Stomach smooth muscle (tissue), 2 donors: ENCODE data around the gene PSKH1.

ENCODE experiments used
- H3K27ac ChIP-seq: one replicate; pipeline ENCODE4 v1.7.0; 2013; ENCODE audit warnings: mild to moderate bottlenecking, low read length, inconsistent platforms
- H3K27me3 ChIP-seq, 2 donors: one replicate each; pipeline ENCODE4 v1.7.0; 2013; ENCODE audit warnings: low read length in 2 of 2; ENCODE audit not compliant: insufficient read depth in 2 of 2, control insufficient read depth in 1 of 2
- H3K36me3 ChIP-seq, 2 donors: one replicate each; pipeline ENCODE4 v1.7.0; 2013; ENCODE audit warnings: low read length in 2 of 2; ENCODE audit not compliant: control insufficient read depth in 2 of 2, insufficient read depth in 2 of 2
- H3K4me1 ChIP-seq: one replicate; pipeline ENCODE4 v1.7.0; 2013; ENCODE audit warnings: low read length; ENCODE audit not compliant: control insufficient read depth, insufficient read depth
- H3K4me3 ChIP-seq, 2 donors: one replicate each; pipeline ENCODE4 v1.7.0; 2013; ENCODE audit warnings: low read length in 2 of 2
- H3K9ac ChIP-seq, 2 donors: one replicate each; pipeline ENCODE4 v1.7.0; 2013; ENCODE audit warnings: low read length in 2 of 2, mild to moderate bottlenecking in 1 of 2
- H3K9me3 ChIP-seq, 2 donors: one replicate each; pipeline ENCODE4 v1.7.0; 2013; ENCODE audit warnings: low read length in 2 of 2; ENCODE audit not compliant: control insufficient read depth in 2 of 2
- donor health status: healthy.
- donor health status: Pancreatic carcinoma.

The PSKH1 gene

DNA sequence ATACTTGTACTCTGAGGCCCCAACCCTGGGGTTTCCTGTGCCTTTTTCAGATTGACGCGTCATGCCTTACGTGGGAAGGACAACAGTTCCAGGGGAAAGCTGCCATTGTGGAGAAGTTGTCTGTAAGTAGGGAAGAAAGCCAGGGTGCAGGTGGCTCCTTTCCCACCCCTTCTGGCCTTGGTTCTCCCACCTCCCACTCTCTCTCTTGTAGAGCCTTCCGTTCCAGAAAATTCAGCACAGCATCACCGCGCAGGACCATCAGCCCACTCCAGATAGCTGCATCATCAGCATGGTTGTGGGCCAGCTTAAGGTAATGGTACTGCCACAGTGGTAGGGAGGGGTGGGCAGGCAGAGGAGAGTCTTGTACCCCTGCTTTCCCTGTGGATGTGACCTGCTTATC is 24.8 kb upstream of the PSKH1 start:
- Histone ChIP-seq H3K4me3 (no peak overlapping the region), H3K9ac (no peak overlapping the region), H3K9me3 (no peaks in the 10 kb centered on the region), H3K27ac (no peak overlapping the region), H3K36me3 (peaks cover 8 to 30% of the 10 kb centered on the region in 2 donors), H3K27me3 (no peaks in the 10 kb centered on the region), H3K4me1 (peaks cover 19% of the 10 kb centered on the region)

DNA sequence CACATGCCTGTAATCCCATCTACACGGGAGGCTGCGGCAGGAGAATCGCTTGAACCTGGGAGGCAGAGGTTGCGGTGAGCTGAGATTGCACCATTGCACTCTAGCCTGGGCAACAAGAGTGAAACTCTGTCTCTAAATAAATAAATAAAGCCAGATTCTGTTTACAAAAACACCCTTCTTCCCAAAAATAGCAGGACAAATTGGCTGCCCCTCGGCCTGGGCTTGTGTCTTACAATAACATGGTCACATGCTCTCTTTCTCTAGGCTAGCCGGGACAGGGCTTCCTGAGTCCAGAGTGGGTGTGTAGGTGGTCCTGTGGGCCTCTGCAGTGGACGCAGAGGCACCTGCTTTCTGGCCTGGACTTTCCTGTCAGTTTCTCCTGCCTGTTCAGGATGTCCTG is 23.4 kb upstream of the PSKH1 start:
- Histone ChIP-seq H3K9me3 (no peaks in the 10 kb centered on the region), H3K4me1 (peaks cover 20% of the 10 kb centered on the region), H3K27ac (no peak overlapping the region), H3K36me3 (peaks cover 8 to 30% of the 10 kb centered on the region in 2 donors), H3K27me3 (no peaks in the 10 kb centered on the region), H3K9ac (no peak overlapping the region), H3K4me3 (no peak overlapping the region)

DNA sequence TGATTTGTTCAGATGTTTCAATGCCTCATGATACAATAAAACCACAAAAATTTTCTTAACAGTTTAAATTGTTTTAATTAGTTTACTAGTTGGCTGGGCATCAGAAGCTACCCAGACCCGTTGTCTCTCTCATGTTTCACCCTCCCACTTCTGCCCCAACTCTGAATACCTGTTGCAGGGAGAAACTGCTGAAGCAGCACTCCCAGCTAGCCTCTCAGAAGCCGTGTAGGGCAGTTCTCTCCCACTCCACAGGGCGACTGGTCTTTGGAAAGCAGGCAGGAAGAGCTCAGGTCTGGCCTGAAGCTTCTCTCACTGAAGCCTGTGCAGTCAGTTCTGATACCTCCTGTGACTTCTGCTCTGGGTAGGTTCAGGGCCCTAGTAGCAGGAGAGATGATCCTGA is 21.8 kb upstream of the PSKH1 start:
- H3K9ac ChIP-seq, result no peak overlapping the region
- H3K4me3 ChIP-seq, result no peak overlapping the region
- H3K36me3 ChIP-seq, result peaks cover 8 to 28% of the 10 kb centered on the region in 2 donors
- peaks cover 29% of the 10 kb centered on the region for H3K4me1 ChIP-seq
- no peak overlapping the region for H3K27ac ChIP-seq
- H3K9me3 ChIP-seq, result no peaks in the 10 kb centered on the region
- H3K27me3 ChIP-seq, result no peaks in the 10 kb centered on the region

DNA sequence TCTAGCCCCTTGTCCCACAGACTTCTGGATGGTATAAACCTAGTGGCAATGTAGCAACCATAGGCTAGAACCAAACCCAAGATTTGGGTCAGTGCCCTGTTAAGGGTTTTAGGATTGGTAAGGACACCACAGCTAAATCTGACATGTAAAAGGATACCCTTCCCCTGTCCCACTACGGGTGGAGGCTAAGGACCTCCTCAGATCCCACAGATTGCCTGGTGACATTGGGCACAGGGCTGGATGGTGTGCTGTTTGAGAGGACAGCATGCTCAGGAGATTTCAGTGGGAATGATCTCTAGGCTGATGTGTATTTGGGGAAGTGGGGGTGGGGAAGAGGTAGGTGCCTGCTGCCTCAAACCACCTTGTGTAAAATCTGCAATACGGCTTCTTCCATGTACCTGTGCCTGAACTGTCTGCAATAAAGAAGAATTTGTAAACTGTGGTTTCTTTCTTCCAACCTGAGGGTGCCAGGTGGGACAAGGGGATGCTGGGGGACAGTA is 20.9 kb upstream of the PSKH1 start:
- H3K4me3 ChIP-seq, result peak overlapping the region; percentile 83 to 93
- H3K27ac ChIP-seq, result peak overlapping the region; percentile 70
- no peaks in the 10 kb centered on the region for H3K9me3 ChIP-seq
- H3K36me3 ChIP-seq, result peaks cover 17 to 37% of the 10 kb centered on the region in 2 donors
- no peaks in the 10 kb centered on the region for H3K27me3 ChIP-seq
- peaks cover 29% of the 10 kb centered on the region for H3K4me1 ChIP-seq
- peak overlapping the region; percentile 90 to 92 for H3K9ac ChIP-seq

GRCh38 chr16:67872631-67873434 is 20.2 kb upstream of the PSKH1 start, which contains the start of gene EDC4:
Gene EDC4, plus strand, starts transcription at chr16:67873052. Its CDS starts 210 bp downstream, at chr16:67873262.
- Histone ChIP-seq H3K27ac (peak within 1 kb of the TSS; percentile 70), H3K36me3 (peaks cover 23 to 38% of the 10 kb centered on the region in 2 donors), H3K4me1 (peaks cover 29% of the 10 kb centered on the region), H3K4me3 (peak within 1 kb of the TSS; percentile 83 to 93), H3K9me3 (no peaks in the 10 kb centered on the region), H3K9ac (peak within 1 kb of the TSS; percentile 90 to 92), H3K27me3 (no peaks in the 10 kb centered on the region)

DNA sequence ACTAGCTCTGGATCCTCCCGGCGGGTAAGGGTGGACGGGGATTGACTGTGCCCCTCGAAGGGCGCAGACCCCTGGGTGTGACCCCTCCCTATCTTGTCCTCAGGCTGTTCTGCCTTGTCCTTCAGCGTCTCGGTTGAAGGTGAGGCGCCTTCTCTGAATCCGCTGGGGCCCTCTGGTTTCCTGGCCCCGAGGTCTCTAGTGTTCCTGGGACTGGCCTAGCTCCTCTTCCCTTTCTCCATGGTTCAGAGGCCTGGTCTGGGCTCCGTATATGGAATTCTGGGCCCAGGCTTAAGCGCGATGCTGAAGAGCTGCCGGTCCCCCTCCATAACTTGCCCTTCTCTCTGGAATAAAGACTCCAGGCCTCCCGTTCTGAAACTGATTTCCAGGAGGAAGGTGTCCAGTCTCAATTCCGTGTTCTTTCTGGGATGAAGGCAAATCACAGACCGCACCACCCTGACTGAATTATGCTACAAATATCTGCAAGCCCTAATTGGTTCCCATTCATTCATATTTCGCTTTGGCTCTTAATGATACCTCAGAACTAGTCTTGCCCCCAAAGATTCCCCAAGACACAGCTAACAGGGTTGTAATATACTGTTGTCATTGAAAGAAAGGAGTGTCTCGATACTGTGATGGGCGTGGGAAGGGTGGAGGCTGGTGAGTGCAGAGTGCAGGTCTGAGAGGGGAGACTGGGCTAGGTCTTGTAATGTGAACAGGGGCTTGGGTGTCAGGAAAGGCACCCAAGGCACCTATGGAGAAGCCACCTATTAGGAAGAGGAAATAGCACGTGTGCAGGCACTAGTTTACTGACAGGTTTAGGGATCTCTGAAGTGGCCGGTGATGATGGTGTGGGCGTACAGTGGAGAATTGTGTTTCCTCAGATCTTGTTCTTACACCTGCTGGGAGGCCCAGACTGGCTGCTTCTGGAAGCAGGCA is 19.4 kb upstream of the PSKH1 start:
- Histone ChIP-seq H3K27me3 (no peaks in the 10 kb centered on the region), H3K4me1 (peaks cover 29% of the 10 kb centered on the region), H3K9me3 (no peaks in the 10 kb centered on the region), H3K36me3 (peaks cover 32 to 39% of the 10 kb centered on the region in 2 donors), H3K9ac (peak overlapping the region; percentile 90 to 92), H3K4me3 (peak overlapping the region; percentile 83 to 93), H3K27ac (peak overlapping the region; percentile 70)

DNA sequence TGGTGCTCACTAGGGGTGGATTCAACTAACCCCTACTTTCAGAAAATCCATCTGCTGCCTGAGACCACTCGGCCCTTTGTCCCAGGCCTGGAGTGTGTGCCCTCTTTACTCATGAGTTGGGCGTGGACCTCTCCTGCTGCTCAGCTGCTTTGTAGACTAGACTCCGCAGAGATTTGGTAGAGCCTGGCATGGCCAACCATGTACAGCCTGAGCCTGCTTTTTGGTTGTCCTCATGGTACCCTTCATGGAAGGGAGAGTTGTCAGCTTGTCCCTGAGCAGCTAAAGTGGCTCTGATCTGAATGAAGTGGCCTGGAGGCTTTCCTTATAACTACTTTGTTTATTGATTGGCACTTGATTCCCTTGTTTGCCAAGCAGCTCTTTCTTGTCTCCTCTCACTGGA is 18.7 kb upstream of the PSKH1 start:
- no peaks in the 10 kb centered on the region for H3K27me3 ChIP-seq
- no peak overlapping the region for H3K27ac ChIP-seq
- H3K36me3 ChIP-seq, result peaks cover 39 to 43% of the 10 kb centered on the region in 2 donors

DNA sequence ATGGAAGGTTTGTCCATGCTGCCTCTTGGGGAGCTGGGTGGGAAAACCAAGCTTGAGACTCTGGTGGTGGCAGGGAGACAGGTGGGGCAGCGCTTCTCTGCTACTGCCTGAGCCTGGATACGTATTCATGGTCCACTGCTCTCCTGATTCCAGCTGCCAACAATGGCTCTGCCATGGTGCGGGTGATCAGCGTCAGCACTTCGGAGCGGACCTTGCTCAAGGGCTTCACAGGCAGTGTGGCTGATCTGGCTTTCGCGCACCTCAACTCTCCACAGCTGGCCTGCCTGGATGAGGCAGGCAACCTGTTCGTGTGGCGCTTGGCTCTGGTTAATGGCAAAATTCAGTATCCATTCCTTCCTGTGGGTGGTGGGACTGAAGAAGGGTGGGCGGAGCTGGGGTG is 16.0 kb upstream of the PSKH1 start:
- H3K4me3 ChIP-seq, result no peak overlapping the region
- H3K36me3 ChIP-seq, result peaks cover 58 to 63% of the 10 kb centered on the region in 2 donors
- no peaks in the 10 kb centered on the region for H3K27me3 ChIP-seq
- peaks cover 29% of the 10 kb centered on the region for H3K4me1 ChIP-seq
- H3K9me3 ChIP-seq, result no peaks in the 10 kb centered on the region
- H3K27ac ChIP-seq, result no peak overlapping the region
- H3K9ac ChIP-seq, result no peak overlapping the region

More for the DNA sequence above, 18.7 kb upstream of the PSKH1 start:
- no peaks in the 10 kb centered on the region for H3K9me3 ChIP-seq
- peak overlapping the region; percentile 90 to 92 for H3K9ac ChIP-seq
- peak overlapping the region; percentile 83 to 93 for H3K4me3 ChIP-seq
- H3K4me1 ChIP-seq, result peaks cover 29% of the 10 kb centered on the region

DNA sequence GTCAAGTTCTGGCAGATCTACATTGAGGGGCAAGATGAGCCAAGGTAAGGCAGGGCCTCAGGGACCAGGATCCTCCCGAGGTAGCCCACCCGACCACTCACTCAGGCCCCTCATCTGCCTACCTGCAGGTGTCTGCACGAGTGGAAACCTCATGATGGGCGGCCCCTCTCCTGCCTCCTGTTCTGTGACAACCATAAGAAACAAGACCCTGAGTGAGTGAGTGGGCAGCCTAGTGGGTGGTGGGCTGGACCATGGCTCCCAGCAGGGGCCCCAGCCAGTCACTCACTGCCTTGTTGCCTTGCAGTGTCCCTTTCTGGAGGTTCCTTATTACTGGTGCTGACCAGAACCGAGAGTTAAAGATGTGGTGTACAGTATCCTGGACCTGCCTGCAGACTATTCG is 14.8 kb upstream of the PSKH1 start:
- peaks cover 24% of the 10 kb centered on the region for H3K4me1 ChIP-seq
- H3K9me3 ChIP-seq, result no peaks in the 10 kb centered on the region
- H3K27ac ChIP-seq, result no peak overlapping the region
- peaks cover 70 to 75% of the 10 kb centered on the region in 2 donors for H3K36me3 ChIP-seq
- no peaks in the 10 kb centered on the region for H3K27me3 ChIP-seq
- H3K9ac ChIP-seq, result no peak overlapping the region
- no peak overlapping the region for H3K4me3 ChIP-seq

DNA sequence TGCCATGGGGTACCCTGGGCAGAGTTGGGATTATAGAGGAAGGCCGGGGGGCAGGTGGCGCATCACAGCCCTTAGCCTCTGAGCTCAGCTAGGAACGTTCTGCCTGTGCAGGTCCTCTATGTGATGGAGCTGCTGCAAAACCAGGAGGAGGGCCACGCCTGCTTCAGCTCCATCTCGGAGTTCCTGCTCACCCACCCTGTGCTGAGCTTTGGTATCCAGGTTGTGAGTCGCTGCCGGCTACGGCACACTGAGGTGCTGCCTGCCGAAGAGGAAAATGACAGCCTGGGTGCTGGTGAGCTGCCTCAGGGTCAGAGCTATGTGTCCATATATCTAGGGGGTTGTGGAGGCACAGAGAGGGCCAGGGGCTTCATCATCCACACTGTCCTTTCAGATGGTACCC is 14.2 kb upstream of the PSKH1 start:
- Histone ChIP-seq H3K36me3 (peaks cover 74 to 79% of the 10 kb centered on the region in 2 donors), H3K9me3 (no peaks in the 10 kb centered on the region), H3K27me3 (no peaks in the 10 kb centered on the region), H3K4me3 (no peak overlapping the region), H3K4me1 (peaks cover 20% of the 10 kb centered on the region), H3K27ac (no peak overlapping the region), H3K9ac (no peak overlapping the region)
